ENCODE results near the gene CERS6.

CERS6 gene

DNA sequence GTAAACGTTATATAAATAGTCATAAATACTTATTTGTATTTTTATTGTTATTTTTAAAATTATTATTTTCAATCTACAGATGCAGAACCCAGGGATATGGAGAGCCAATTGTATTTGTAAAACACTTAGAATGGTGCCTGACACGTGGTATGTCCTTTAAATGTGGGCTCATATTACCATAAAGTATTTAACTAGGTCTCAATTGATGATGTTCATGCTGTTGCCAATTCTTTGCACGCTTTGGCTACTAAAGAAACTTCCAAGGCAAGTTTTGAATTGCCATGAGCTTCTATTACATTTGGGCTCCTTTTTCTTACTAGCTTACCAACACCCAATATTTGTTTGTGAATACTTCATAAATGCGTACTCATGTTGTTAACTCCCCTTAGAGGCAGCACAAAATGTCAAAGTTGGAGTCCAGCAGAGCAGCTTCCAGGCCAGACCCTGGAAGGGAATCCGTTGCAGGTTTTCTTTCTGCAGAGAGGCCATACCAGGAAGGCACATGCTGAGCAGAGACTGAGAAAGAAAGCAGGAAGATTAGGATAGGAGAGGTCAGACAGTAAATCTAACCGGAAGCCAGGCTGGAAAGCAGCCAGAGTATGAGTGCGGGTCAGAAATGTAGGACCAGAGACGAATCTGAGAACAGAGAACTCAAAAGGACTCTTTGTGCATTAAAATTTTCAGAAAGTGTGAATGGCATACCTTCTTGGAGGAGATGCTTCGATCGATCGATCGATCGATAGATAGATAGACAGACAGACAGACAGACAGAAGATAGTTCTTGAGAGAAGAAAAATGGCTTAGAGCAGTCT is 342.2 kb downstream of the CERS6 start:
- no peak for DNase-seq (ENCODE audit: low read depth, low spot score)

DNA sequence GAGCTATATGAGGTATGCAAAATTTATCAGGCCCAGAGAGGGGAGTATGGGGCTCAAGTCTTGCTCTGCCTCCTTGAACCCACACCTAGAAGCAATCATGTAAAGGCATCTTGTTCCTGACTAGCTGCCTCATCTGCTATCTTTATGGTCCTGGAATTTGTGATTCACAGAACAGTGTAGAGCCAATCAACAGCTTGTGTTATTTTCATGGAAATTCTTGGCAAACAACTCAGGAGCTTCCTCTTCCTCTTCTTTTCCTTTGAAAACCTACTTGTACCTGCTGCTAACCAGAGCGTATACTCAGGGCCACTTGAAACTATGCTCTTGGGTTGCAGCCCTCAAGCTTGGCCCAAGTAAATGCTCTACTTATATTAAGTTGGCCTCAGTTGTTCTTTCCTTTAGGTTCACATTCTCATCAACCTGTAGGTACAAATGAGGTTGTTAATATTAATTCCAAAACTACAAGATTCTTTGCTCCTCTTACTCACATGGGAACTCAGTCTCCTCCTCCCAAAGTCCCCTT is 342.9 kb downstream of the CERS6 start:
- no peak for DNase-seq (ENCODE audit: low read depth, low spot score)

GRCh38 chr2:168801471-168801870 is 345.4 kb downstream of the CERS6 start:
- DNase-seq (ENCODE audit: low read depth, low spot score) = no peak

GRCh38 chr2:168801961-168802858 is 346.1 kb downstream of the CERS6 start, which contains the start of gene NOSTRIN:
Gene NOSTRIN, plus strand, starts transcription at chr2:168802637. Its CDS starts 10 bp downstream, at chr2:168802647.
- no peak for DNase-seq (ENCODE audit: low read depth, low spot score)

DNA sequence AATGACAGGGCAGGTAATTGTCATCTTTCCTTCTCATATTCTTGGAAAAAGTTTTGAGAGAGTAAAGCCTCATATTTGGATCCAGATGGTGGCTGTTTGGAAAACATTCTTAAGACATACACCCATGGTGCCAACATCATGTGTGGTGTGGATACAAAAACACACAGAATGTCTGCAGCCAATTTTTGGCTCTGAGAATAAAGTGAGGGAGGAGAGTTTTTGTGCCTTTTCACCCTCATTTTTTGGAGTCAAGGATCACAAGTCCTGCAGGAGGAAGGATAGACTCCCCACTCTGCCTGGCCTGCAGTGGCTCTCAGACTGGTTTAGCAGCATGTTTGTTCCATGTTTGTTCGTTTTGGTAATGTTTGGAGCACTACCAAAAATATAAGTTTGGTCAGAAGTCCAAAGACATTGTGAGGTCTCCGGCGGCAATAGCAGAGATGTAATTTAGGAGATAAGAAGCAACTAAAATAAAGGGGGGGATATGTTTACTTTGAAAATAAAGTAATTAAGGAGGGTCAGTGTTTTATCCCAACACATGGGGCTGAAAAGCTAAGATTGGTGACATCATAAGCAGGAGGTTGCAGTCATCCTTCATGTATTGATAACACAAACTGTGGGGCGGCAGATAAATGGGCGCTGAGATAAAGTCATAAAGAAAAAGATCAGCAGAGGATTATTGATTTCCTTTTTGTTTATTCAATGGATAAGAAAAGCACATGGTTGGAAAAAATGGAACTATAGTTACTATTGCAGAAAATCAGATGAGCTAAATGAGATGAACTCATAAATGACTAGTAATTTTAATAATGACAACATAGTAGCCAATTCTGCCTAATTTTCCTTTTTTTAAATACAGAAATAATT is 347.0 kb downstream of the CERS6 start:
- DNase-seq (ENCODE audit: low read depth, low spot score) = no peak

- no peak for DNase-seq (ENCODE audit: low read depth, low spot score)
These were observed 348.1 kb downstream of the CERS6 start for GRCh38 chr2:168804214-168804613.

GRCh38 chr2:168805615-168806014 is 349.5 kb downstream of the CERS6 start:
- DNase-seq (ENCODE audit: low read depth, low spot score) = no peak

GRCh38 chr2:168809537-168809936 is 353.5 kb downstream of the CERS6 start:
- DNase-seq (ENCODE audit: low read depth, low spot score) = no peak

DNA sequence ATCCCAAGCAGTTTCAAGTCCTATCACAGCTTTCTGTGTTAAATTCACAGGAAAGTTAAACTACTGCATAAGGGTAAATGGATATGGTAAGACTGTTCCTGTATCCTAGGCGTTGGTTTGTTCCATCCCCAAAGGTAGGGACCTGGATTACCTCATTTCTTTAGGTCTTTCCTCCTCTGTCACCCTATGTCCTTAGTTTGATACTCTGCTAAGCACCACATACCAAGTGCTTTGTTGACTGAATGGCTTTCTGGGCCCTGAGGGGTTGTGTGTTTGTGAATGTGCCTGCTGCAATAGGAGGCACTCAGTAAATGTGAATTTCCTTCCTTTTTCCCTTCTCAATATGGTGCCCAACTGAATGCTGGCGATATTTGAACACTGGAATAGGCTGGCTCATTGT is 354.2 kb downstream of the CERS6 start:
- no peak for DNase-seq (ENCODE audit: low read depth, low spot score)

DNA sequence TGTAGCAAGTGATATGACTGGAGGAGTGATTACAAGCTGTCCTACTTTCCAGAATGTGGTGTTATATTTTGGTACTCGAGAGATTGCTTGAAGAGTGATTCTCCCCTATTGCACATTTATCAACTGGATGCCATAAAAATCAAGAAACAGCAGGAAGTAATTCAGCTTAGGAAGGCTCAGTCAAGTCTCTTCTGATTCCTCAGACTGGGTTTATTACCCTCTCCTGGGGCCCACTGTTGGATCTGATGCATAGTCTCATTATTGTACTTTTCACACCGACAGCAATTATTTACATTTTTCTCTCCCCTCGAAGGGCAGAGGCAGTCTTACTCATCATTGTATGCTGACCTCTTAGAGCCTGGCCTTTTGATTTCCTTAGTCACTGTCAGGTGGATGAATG is 355.6 kb downstream of the CERS6 start:
- no peak for DNase-seq (ENCODE audit: low read depth, low spot score)

DNA sequence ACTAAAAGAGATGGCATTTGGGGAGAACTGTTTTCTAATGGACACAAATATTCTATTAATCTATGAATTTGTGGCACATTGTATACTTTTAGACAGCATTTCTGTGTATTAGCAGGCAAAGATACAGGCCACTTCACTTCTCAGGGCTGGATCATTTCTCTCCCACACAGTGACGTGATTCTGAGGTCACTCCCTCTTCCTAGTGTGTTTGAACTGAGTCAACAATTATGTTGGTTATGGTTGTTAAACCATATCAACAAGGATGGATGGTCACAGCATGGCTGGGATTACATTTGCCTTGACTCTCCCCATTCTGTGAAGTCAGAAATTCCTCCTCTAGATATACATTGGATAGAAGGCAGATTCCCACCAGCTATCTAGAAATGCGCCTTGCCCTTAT is 358.0 kb downstream of the CERS6 start:
- no peak for DNase-seq (ENCODE audit: low read depth, low spot score)

- DNase-seq (ENCODE audit: low read depth, low spot score) = no peak
These were observed 359.2 kb downstream of the CERS6 start for GRCh38 chr2:168814939-168815907.

- DNase-seq (ENCODE audit: low read depth, low spot score) = no peak
These were observed 360.3 kb downstream of the CERS6 start for GRCh38 chr2:168816369-168816768.

DNA sequence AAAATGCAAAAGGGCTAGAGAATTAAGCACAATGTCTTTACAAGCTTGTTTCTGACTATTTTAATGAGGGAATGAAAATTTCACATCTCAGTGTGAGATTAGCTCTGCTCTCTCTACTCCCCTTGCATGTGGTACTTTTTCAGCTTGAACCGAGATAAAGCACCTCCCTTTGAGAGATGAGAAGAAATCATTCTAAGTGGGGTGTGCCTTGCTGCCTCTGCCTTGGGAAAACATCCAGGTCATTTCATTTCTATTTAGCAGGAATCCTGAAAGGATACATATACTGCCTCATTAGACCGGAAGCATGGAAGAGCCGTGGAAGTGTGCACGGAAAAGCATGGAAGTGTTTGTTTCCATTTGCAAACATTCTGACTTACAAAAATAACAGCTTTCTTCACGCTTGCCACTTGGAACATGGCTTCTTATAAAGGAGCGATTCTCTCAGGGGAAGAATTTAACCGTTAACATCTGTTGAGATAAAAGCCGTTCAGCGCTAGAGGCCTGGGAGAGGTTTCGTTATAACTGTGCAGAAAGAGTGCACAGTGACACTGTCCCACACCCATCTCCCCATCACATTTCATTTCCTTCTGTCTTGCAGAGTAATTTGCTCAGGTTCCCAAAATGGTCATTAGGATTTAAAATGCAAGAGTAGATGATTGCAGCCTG is 363.1 kb downstream of the CERS6 start:
- DNase-seq (ENCODE audit: low read depth, low spot score) = no peak

- DNase-seq (ENCODE audit: low read depth, low spot score) = no peak
These were observed 363.9 kb downstream of the CERS6 start for GRCh38 chr2:168819829-168820489.

GRCh38 chr2:168821577-168821976 is 365.5 kb downstream of the CERS6 start:
- DNase-seq (ENCODE audit: low read depth, low spot score) = no peak

DNA sequence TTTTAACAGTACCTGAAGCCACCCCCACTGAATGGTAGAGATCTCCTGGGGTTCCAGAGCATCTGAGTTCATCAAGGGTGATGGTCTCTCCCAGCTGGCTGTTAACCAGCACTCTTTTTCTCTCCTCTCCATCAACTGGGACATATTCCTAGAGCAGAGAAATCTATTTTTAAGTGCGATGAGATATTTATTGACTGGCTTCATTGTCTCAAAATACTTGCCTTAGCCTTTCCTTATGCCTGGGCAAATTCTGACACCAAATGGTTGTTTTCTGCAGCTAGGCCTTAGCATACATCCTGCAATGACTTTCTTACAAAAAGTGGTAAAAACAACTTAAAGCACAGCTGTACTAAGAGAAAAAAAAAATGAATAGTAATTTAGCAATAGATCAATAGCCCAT is 365.9 kb downstream of the CERS6 start:
- no peak for DNase-seq (ENCODE audit: low read depth, low spot score)
